Measurements from ENCODE around the gene UBR4. TPM values are rescaled to one million over a fixed set of nuclear protein-coding genes. Genes with fewer than 3 reads are reported as not detected.

Gene UBR4
- 212 and 221 TPM in 2 replicates for total RNA-seq

GRCh38 chr1:19209990-19210771 is at the start of gene UBR4:
Gene UBR4 (minus strand): TSS chr1:19210266. CDS start chr1:19210248, 18 bp downstream.

GRCh38 chr1:19251305-19252196 is 41.5 kb upstream of the UBR4 start, which contains the start of the genes EMC1 and MRTO4:
Gene EMC1 (minus strand): TSS chr1:19251524. CDS start chr1:19251509, 15 bp downstream.
Gene MRTO4 (plus strand): TSS chr1:19251805. CDS start chr1:19251836, 31 bp downstream.

Other genes starting within 250 kb of the UBR4 start
- gene EMC1, start 41.3 kb upstream of the UBR4 start, total RNA-seq, result 73.3 and 99.2 TPM in 2 replicates
- 17.9 and 46.4 TPM in 2 replicates for gene MRTO4, start 41.5 kb upstream of the UBR4 start, total RNA-seq
- 0.29 and 0.66 TPM in 2 replicates for gene AKR7A3, start 78.5 kb upstream of the UBR4 start, total RNA-seq
- gene AKR7A2, start 101.9 kb upstream of the UBR4 start, total RNA-seq, result 46.6 and 69.4 TPM in 2 replicates
- gene SLC66A1, start 102.1 kb upstream of the UBR4 start, total RNA-seq, result 28.9 and 53.4 TPM in 2 replicates

Data from placental pericyte (primary cell).